AG04449 (cell line): Measurements from ENCODE around the gene IL15RA.

Experiments
- CTCF ChIA-PET: fragments of 350-600 bp; formaldehyde crosslinking; extraction: SDS; loops from one replicate; lab custom pipeline; 2021; ENCODE audit warnings: antibody characterized with exemption; lab: Yijun Ruan, JAX
- POLR2A ChIA-PET: fragments of 400-600, 350-600 bp; formaldehyde crosslinking; extraction: SDS; loops from one replicate; lab custom pipeline; 2020; ENCODE audit warnings: antibody characterized with exemption, inconsistent platforms; lab: Yijun Ruan, JAX
- DNase-seq: peaks from one replicate; pipeline ENCODE4 v3.0.0-alpha.2; 2010; ENCODE audit warnings: low read depth, low spot score
- H3K4me3 ChIP-seq: 2 replicates; pipeline ENCODE4 v1.5.1; 2011; ENCODE audit warnings: low read depth, mild to moderate bottlenecking, control low read depth, low read length
- CTCF ChIP-seq: IDR thresholded peaks from one replicate; pipeline ENCODE4 v1.5.1; 2011; ENCODE audit warnings: mild to moderate bottlenecking, moderate library complexity, low read length, control low read depth, inconsistent platforms; ENCODE audit not compliant: insufficient read depth; ENCODE audit errors: missing control alignments

The IL15RA gene

DNA sequence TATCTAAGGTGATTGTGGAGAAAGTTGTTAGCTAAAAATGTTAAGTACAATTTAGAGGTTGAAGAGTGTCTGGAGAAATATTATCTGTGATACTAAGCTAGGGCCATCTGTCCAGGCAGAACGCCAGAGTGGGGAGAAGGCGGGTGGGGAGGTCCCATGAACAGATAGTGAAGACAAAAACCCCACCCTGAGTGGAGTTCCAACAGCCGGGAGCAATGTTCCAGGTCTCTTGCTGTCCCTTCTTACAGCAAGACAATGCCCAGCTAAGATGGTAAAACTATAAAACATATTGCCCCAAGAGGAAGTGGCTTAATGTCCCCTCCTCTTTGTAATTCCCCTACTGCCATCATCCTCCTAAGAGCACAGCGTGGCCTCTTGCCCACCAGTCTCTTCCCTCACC lies 10.4 kb upstream of the IL15RA start:
- POLR2A ChIA-PET: no interaction called here
- no peak overlapping the region for H3K4me3 ChIP-seq
- CTCF ChIA-PET: interaction anchor here (1.6 kb wide), 1 partner anchor 26 kb away, joined by 5 read pairs; no protein-coding TSS in a partner anchor

GRCh38 chr10:5985029-5985428 lies 7.7 kb upstream of the IL15RA start:
- no peak for DNase-seq
- no peak for TF ChIP-seq CTCF
- POLR2A ChIA-PET: no interaction called here
- no peak overlapping the region for H3K4me3 ChIP-seq
- CTCF ChIA-PET: no interaction called here

More for the DNA sequence above, 10.4 kb upstream of the IL15RA start:
- TF ChIP-seq CTCF: no peak
- no peak for DNase-seq

DNA sequence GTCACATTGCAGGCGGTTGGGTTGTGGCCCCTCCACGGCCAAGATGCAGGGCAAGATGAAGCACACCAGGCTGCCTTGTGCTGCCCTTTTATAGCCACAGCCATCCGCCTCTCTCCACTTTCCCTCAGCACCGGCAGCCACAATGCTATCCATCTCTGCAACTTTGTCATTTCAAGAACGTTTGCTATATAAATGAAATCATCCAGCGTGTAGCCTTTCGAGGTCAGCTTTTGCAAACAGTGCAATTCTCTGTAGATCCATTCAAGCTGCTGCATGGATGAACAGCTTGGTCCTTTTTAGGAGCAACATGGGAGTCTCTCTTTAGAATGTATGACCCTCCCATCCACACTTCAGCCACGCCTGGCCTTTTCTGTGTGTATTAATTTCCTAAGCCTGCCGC lies 6.4 kb upstream of the IL15RA start:
- TF ChIP-seq CTCF: no peak
- ChIA-PET POLR2A (no interaction called here), CTCF (no interaction called here)
- no peak for DNase-seq
- H3K4me3 ChIP-seq: no peak overlapping the region

GRCh38 chr10:5981529-5981928 lies 4.2 kb upstream of the IL15RA start:
- ChIA-PET POLR2A (no interaction called here), CTCF (no interaction called here)
- no peak for TF ChIP-seq CTCF
- no peak for DNase-seq
- H3K4me3 ChIP-seq: no peak overlapping the region

DNA sequence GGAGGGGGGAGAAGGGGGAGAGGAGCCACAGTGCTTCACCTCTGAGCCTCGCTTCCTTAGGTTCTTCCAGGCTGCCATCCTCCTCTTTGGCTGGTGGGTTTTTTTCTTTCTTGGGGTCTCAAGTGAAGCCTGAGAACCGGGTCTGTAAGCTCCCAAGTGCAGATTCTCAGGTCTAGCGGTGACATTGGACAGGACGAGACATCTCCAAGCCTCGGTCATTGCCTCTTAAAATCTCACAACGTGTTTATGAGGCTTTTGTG lies 817 bp upstream of the IL15RA start:
- ChIA-PET POLR2A (no interaction called here), CTCF (no interaction called here)
- DNase-seq: no peak
- H3K4me3 ChIP-seq: peak overlapping the region; percentile 72
- no peak for TF ChIP-seq CTCF

- CTCF ChIA-PET: interaction anchor here (0.9 to 1.9 kb wide), 5 partner anchors 15 to 110 kb away, joined by 3 to 13 read pairs (median 4); no protein-coding TSS in a partner anchor
- POLR2A ChIA-PET: interaction anchor here (0.5 to 0.6 kb wide), 3 partner anchors 19 to 66 kb away, joined by 3 read pairs; no protein-coding TSS in a partner anchor
- peak overlapping the region; percentile 72 for H3K4me3 ChIP-seq
- DNase-seq: no peak
- TF ChIP-seq CTCF: no peak
Observed at GRCh38 chr10:5976512-5977470, 552 bp downstream of the IL15RA start.
